Measurements from ENCODE around the gene CCDC154. TPM values are rescaled to one million over a fixed set of nuclear protein-coding genes. Genes with fewer than 3 reads are reported as not detected.
A peak's percentile ranks its signal among the peaks of the same experiment; 100 is the strongest.

Gene CCDC154
- total RNA-seq (not detected), polyA plus RNA-seq (1 to 10 TPM in 2 of 3 donors, under 1 TPM in 1; 0.31 to 4.5 (median 3.1) TPM)
- long read RNA-seq, donor 1: 0 reads
- long read RNA-seq, donor 2: 0 reads
- long read RNA-seq, donor 3: 0 reads
- long read RNA-seq, donor 4: 0 reads
- long read RNA-seq, donor 5, partial matches to known transcripts: 5 of 5 reads
- long read RNA-seq, donor 5, other reads (novel, unspliced or antisense): 0 of 5 reads
- long read RNA-seq, donor 6: 0 reads
- long read RNA-seq, donor 7: 0 reads
- long read RNA-seq, donor 8: 0 reads
- long read RNA-seq, donor 9: 0 reads
- long read RNA-seq, donor 10: 0 reads

- DNase-seq: no peak
- Histone ChIP-seq H3K27ac (no peak within 1 kb of the TSS), H3K9me3 (no peaks in the 10 kb centered on the region), H3K36me3 (peaks cover 25 to 42% (median 41%) of the 10 kb centered on the region in 4 donors), H3K27me3 (no peaks in the 10 kb centered on the region), H3K4me1 (no peaks in the 10 kb centered on the region), H3K4me3 (no peak within 1 kb of the TSS)
- 75 to 82% (median 77%) methylated on average over 22 to 27 of the region's 27 CpGs for WGBS, 5 donors
- intact Hi-C loops (cut with DNase I; ENCODE audit: low total_unique reads): no loop called here
- no peak for TF ChIP-seq POLR2A (IDR thresholded peaks at IDR 0.05)
Measured at GRCh38 chr16:1443980-1444729, at the start of gene CCDC154. CCDC154 (minus strand) TSS chr16:1444556; CDS start chr16:1444322, 234 bp downstream.

GRCh38 chr16:1493746-1494094 is 49.4 kb upstream of the CCDC154 start:
- no peak for DNase-seq
- Histone ChIP-seq H3K9me3 (no peaks in the 10 kb centered on the region), H3K27ac (peak overlapping the region; percentile 87 to 93 (median 90)), H3K4me1 (peaks cover 15 to 32% (median 28%) of the 10 kb centered on the region in 4 donors), H3K27me3 (no peaks in the 10 kb centered on the region), H3K4me3 (peak overlapping the region; percentile 69 to 94 (median 86)), H3K36me3 (peaks cover 18 to 41% (median 39%) of the 10 kb centered on the region in 4 donors)
- TF ChIP-seq POLR2A (IDR thresholded peaks at IDR 0.05) (no peak), POLR2AphosphoS5 (IDR thresholded peaks at IDR 0.05) (no peak), CTCF (IDR thresholded peaks at IDR 0.05) (no peak), EP300 (IDR thresholded peaks at IDR 0.05) (no peak)
- 0 to 1% (median 1%) methylated on average over 13 to 30 of the region's 30 CpGs for WGBS, 5 donors
- intact Hi-C loops (cut with DNase I; ENCODE audit: low total_unique reads): no loop called here

GRCh38 chr16:1492923-1493745 is 48.8 kb upstream of the CCDC154 start, which contains the start of gene TELO2:
TELO2 (plus strand) TSS chr16:1493360; CDS start chr16:1494282, 922 bp downstream.
- peak; percentile 84 to 94 for DNase-seq
- Histone ChIP-seq H3K9me3 (no peaks in the 10 kb centered on the region), H3K27ac (peak within 1 kb of the TSS; percentile 87 to 93 (median 90)), H3K27me3 (no peaks in the 10 kb centered on the region), H3K4me3 (peak within 1 kb of the TSS; percentile 69 to 94 (median 86)), H3K4me1 (peaks cover 15 to 32% (median 28%) of the 10 kb centered on the region in 4 donors), H3K36me3 (peaks cover 18 to 35% (median 33%) of the 10 kb centered on the region in 4 donors)
- TF ChIP-seq POLR2AphosphoS5 (IDR thresholded peaks at IDR 0.05) (peak in 1 of 3 donors; percentile 19), EP300 (IDR thresholded peaks at IDR 0.05) (no peak)
- WGBS, 5 donors: 0 to 1% (median 1%) methylated on average over 32 to 89 of the region's 89 CpGs
- intact Hi-C loops (cut with DNase I; ENCODE audit: low total_unique reads): no loop called here

- 75 to 82% (median 75%) methylated on average over 21 to 23 of the region's 23 CpGs for WGBS, 5 donors
- Histone ChIP-seq H3K36me3 (peaks cover 13 to 27% (median 25%) of the 10 kb centered on the region in 4 donors), H3K27me3 (no peaks in the 10 kb centered on the region), H3K4me3 (peak overlapping the region; percentile 69 to 94 (median 86)), H3K27ac (peak overlapping the region; percentile 87 to 93 (median 90)), H3K4me1 (peaks cover 15 to 32% (median 28%) of the 10 kb centered on the region in 4 donors), H3K9me3 (no peaks in the 10 kb centered on the region)
- TF ChIP-seq CTCF (IDR thresholded peaks at IDR 0.05) (no peak), POLR2A (IDR thresholded peaks at IDR 0.05) (no peak), POLR2AphosphoS5 (IDR thresholded peaks at IDR 0.05) (no peak), EP300 (IDR thresholded peaks at IDR 0.05) (no peak)
- no peak for DNase-seq
- intact Hi-C loops (cut with DNase I; ENCODE audit: low total_unique reads): no loop called here
Measured at GRCh38 chr16:1492082-1492922, 47.9 kb upstream of the CCDC154 start.
